ENCODE data around the gene SMIM17. TPM values are rescaled to one million over a fixed set of nuclear protein-coding genes. Genes with fewer than 3 reads are reported as not detected.

Gene SMIM17
- polyA plus RNA-seq, 3 donors = not detected

DNA sequence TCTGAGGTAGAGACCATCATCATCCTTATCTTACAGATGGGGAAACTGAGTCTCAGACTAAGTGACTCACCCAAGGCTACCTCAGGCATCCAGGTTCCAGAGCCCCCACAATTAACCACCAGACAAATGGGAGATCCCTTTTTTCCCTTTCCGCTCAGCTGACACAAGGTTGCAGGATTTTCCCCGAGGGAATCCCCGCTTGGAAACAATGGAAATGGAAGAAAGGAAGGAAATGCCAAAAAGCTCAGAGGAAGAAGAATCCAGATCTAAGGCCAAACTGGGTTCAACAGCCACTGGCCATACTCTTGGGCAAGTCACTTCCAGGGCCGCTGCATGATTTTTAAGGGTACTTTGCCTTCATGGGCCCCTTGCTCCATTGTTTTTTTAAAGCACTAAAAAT is 46.3 kb upstream of the SMIM17 start:
- H3K4me3 ChIP-seq (replicated peaks in 1 of 3; ENCODE audit: low read depth in 2 of 3, low read length in 3 of 3) = no peak overlapping the region
- peaks cover 12% of the 10 kb centered on the region for H3K79me2 ChIP-seq (ENCODE audit: insufficient read depth, low read length)
- H3K9me3 ChIP-seq (replicated peaks in 1 of 2; ENCODE audit: control insufficient read depth in 1 of 2, insufficient read depth in 1 of 2, low read length in 2 of 2) = peaks cover 47 to 54% of the 10 kb centered on the region in 2 donors
- peaks cover 13 to 17% of the 10 kb centered on the region in 2 donors for H3K4me1 ChIP-seq (ENCODE audit: control insufficient read depth in 1 of 2, insufficient read depth in 2 of 2, low read length in 2 of 2)
- no peak overlapping the region for H3K9ac ChIP-seq (ENCODE audit: insufficient read depth, low read length, poor library complexity, severe bottlenecking)
- DNase-seq = no peak
- peaks cover 43 to 71% (median 55%) of the 10 kb centered on the region in 7 donors for H3K9me3 Mint-ChIP-seq
- H3K27ac Mint-ChIP-seq = no peak overlapping the region
- intact Hi-C loops (cut with micrococcal nuclease) = no loop called here
- peaks cover 14% of the 10 kb centered on the region for H3K4me1 Mint-ChIP-seq
- no peaks in the 10 kb centered on the region for H3K27me3 Mint-ChIP-seq (ENCODE audit: low read depth in 3 of 3)
- H3K27me3 ChIP-seq (ENCODE audit: control insufficient read depth in 2 of 2, insufficient read depth in 2 of 2, low read length in 2 of 2) = no peaks in the 10 kb centered on the region
- peaks cover 4 to 11% of the 10 kb centered on the region in 2 donors for H3K36me3 ChIP-seq (replicated peaks in 1 of 2; ENCODE audit: control insufficient read depth in 1 of 2, insufficient read depth in 2 of 2, low read length in 2 of 2)
- peaks cover 23 to 36% of the 10 kb centered on the region in 2 donors for H3K36me3 Mint-ChIP-seq
- H3K4me2 ChIP-seq (replicated peaks; ENCODE audit: extremely low read depth, low read length, poor library complexity, severe bottlenecking) = no peak overlapping the region
- TF ChIP-seq, protein P1, sequence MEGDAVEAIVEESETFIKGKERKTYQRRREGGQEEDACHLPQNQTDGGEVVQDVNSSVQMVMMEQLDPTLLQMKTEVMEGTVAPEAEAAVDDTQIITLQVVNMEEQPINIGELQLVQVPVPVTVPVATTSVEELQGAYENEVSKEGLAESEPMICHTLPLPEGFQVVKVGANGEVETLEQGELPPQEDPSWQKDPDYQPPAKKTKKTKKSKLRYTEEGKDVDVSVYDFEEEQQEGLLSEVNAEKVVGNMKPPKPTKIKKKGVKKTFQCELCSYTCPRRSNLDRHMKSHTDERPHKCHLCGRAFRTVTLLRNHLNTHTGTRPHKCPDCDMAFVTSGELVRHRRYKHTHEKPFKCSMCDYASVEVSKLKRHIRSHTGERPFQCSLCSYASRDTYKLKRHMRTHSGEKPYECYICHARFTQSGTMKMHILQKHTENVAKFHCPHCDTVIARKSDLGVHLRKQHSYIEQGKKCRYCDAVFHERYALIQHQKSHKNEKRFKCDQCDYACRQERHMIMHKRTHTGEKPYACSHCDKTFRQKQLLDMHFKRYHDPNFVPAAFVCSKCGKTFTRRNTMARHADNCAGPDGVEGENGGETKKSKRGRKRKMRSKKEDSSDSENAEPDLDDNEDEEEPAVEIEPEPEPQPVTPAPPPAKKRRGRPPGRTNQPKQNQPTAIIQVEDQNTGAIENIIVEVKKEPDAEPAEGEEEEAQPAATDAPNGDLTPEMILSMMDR (IDR thresholded peaks at IDR 0.05) = no peak
- no peak overlapping the region for H3K27ac ChIP-seq (ENCODE audit: low read depth in 1 of 2, low read length in 2 of 2)
- WGBS (ENCODE audit: insufficient coverage) = no CpG with 5 or more reads among the region's 4 CpGs
- no peak overlapping the region for H2AFZ ChIP-seq (ENCODE audit: insufficient read depth, low read depth, low read length, poor library complexity, severe bottlenecking)
- H4K20me1 ChIP-seq (ENCODE audit: insufficient read depth, low read length) = no peaks in the 10 kb centered on the region
- no peak overlapping the region for H3K4me3 Mint-ChIP-seq

DNA sequence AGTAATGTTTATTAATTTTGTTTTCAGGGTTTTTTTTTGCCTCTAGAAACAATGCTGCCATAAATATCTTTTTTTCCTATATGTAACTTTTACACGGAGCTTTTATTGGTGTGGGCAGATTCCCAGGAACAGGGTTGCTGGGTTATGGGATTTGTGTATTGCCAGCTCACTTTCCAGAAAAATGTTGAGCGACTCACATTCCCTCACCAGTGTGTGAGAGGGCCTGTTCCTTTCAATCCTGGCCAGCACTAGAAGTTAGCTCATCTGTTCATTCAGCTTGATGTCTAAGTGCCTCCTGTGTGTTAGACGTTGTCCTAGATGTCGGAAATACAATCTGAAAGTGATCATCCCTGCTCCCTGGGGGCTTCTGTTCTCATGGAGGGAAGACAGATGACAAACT is 45.3 kb upstream of the SMIM17 start:
- Histone ChIP-seq H3K9ac (ENCODE audit: insufficient read depth, low read length, poor library complexity, severe bottlenecking) (no peak overlapping the region), H3K27me3 (ENCODE audit: control insufficient read depth in 2 of 2, insufficient read depth in 2 of 2, low read length in 2 of 2) (no peaks in the 10 kb centered on the region), H3K4me1 (ENCODE audit: control insufficient read depth in 1 of 2, insufficient read depth in 2 of 2, low read length in 2 of 2) (peaks cover 13 to 17% of the 10 kb centered on the region in 2 donors), H3K79me2 (ENCODE audit: insufficient read depth, low read length) (peaks cover 12% of the 10 kb centered on the region), H3K27ac (ENCODE audit: low read depth in 1 of 2, low read length in 2 of 2) (no peak overlapping the region), H3K4me3 (replicated peaks in 1 of 3; ENCODE audit: low read depth in 2 of 3, low read length in 3 of 3) (no peak overlapping the region), H3K9me3 (replicated peaks in 1 of 2; ENCODE audit: control insufficient read depth in 1 of 2, insufficient read depth in 1 of 2, low read length in 2 of 2) (peaks cover 47 to 55% of the 10 kb centered on the region in 2 donors), H3K36me3 (replicated peaks in 1 of 2; ENCODE audit: control insufficient read depth in 1 of 2, insufficient read depth in 2 of 2, low read length in 2 of 2) (peaks cover 6 to 20% of the 10 kb centered on the region in 2 donors), H2AFZ (ENCODE audit: insufficient read depth, low read depth, low read length, poor library complexity, severe bottlenecking) (no peak overlapping the region), H4K20me1 (ENCODE audit: insufficient read depth, low read length) (no peaks in the 10 kb centered on the region), H3K4me2 (replicated peaks; ENCODE audit: extremely low read depth, low read length, poor library complexity, severe bottlenecking) (no peak overlapping the region)
- intact Hi-C loops (cut with micrococcal nuclease) = no loop called here
- Mint-ChIP-seq H3K9me3 (peaks cover 43 to 76% (median 55%) of the 10 kb centered on the region in 7 donors), H3K27me3 (ENCODE audit: low read depth in 3 of 3) (no peaks in the 10 kb centered on the region), H3K4me3 (no peak overlapping the region), H3K27ac (no peak overlapping the region), H3K36me3 (peaks cover 31 to 45% of the 10 kb centered on the region in 2 donors), H3K4me1 (peaks cover 14% of the 10 kb centered on the region)
- WGBS (ENCODE audit: insufficient coverage) = 100% methylated on average over 2 of the region's 4 CpGs
- no peak for DNase-seq
- TF ChIP-seq, protein P1 (IDR thresholded peaks at IDR 0.05) = no peak

All from CD14-positive monocyte (primary cell).